Motor neuron (in vitro differentiated cells): ENCODE measurements around the gene NIPSNAP3A. TPM values are rescaled to one million over a fixed set of nuclear protein-coding genes. Genes with fewer than 3 reads are reported as not detected.
"Not testable (repeated sequence)": the region's sequence is repeated elsewhere in the genome, so short reads cannot be mapped to it uniquely, and the experiment has no call there.

ENCODE experiments used
- ATAC-seq, 8 experiments: fragments of 200-7000 bp; cut with Tn5 transposase; replicated peaks in 6 of 8; 2 replicates each; pipeline ENCODE4 v1.8.0; 2021; ENCODE audit warnings: mild to moderate bottlenecking in 8 of 8, moderate library complexity in 8 of 8
- H3K27ac ChIP-seq, 2 donors: fragments of 250-450 bp; sonication (Bioruptor Pico); 2 replicates each; pipeline ENCODE4 v1.9.0; 2021; ENCODE audit warnings: antibody characterized with exemption in 2 of 2, mild to moderate bottlenecking in 2 of 2, moderate library complexity in 1 of 2
- H3K4me1 ChIP-seq, 2 donors: fragments of 250-450 bp; sonication (Bioruptor Pico); replicated peaks in 1 of 2; 2 replicates each; pipeline ENCODE4 v1.6.1; 2021; ENCODE audit warnings: antibody characterized with exemption in 2 of 2, mild to moderate bottlenecking in 2 of 2, moderate library complexity in 1 of 2
- H3K4me3 ChIP-seq, 5 donors: fragments of 250-450 bp; sonication (Bioruptor Pico); 2 replicates each; pipeline ENCODE4 v1.9.0; 2021; ENCODE audit warnings: antibody characterized with exemption in 5 of 5, mild to moderate bottlenecking in 5 of 5, moderate library complexity in 4 of 5
- WGBS, 10 experiments: fragments of 450-650 bp; shearing (Covaris generic); methylation state at CpG; one replicate each; pipeline ENCODE4 v1.0.0; 2022; 5-methylcytosine and 5-hydroxymethylcytosine counted together
- in situ Hi-C, 9 experiments: fragments of 400-800 bp; cut with MboI; loops; one replicate each; pipeline ENCODE4 v1.15.0; 2021; ENCODE audit warnings: low sequenced_read_pairs in 9 of 9, low pct_unique_long_range_greater_than_20kb in 2 of 9; ENCODE audit not compliant: unreplicated experiment in 9 of 9
- total RNA-seq, 8 experiments: library from RNA; unstranded; fragments of 300-600 nt; gene quantifications; 2 replicates each; pipeline versions ENCODE4 v1.2.3 to v1.2.4, GENCODE V29; 2022

Gene NIPSNAP3A
- total RNA-seq, 8 experiments from 2014 or later, result 15.6 to 44.8 (median 23.1) TPM

DNA sequence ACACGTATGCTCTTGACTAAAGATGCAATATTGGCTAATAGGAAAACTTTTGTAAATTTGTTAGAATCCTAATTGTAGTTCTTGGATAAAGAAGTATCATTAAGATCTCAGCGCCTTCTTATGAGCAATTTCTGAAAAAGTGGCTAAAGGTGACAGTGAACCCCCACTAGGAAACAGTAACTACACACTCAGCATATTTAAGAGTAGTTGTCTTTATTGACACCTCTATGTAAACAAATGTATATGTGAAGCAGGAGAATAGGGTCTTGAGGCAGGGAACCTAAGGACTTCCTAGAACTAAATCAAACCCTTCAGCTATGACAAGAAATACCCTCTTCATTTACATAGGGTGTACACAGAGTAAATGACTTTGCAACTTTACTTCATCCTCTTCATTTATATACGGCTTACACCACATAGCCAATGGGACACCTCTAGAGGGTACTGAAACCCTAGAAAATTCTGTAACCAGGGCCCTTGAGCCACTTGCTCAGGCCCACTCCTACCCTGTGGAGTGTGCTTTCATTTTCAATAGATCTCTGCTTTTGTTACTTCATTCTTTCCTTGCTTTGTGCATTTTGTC lies 2.8 kb downstream of the NIPSNAP3A start:
- in situ Hi-C loops, result no loop called here
- H3K4me1 ChIP-seq, result peaks cover 5 to 13% of the 10 kb centered on the region in 2 donors

DNA sequence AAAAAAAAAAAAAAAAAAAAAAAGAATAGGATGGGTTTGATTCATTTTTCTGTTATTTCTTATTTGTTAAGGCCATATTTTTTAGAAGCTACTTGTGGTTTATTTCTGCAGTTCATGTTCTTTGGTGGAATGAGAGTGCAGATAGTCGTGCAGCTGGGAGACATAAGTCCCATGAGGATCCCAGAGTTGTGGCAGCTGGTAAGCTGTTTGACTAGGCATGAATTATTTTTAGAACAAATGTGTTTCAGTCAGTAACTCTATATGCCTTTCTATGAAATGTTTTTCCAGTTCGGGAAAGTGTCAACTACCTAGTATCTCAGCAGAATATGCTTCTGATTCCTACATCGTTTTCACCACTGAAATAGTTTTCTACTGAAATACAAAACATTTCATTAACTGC lies 11.5 kb downstream of the NIPSNAP3A start:
- no peak for ATAC-seq
- WGBS, 10 experiments, result 0 to 100% (median 75%) methylated on average over 1 to 3 of the region's 3 CpGs; no CpG with 5 or more reads in 2 of the 10 experiments
- H3K4me3 ChIP-seq, result no peak overlapping the region
- in situ Hi-C loops, result no loop called here
- no peaks in the 10 kb centered on the region for H3K4me1 ChIP-seq
- no peak overlapping the region for H3K27ac ChIP-seq

More for the DNA sequence above, 2.8 kb downstream of the NIPSNAP3A start:
- WGBS, 10 experiments, result 60 to 100% (median 93%) methylated on average over 2 to 3 of the region's 3 CpGs; no CpG with 5 or more reads in 2 of the 10 experiments
- no peak for ATAC-seq
- Histone ChIP-seq H3K4me3 (no peak overlapping the region), H3K27ac (no peak overlapping the region)

DNA sequence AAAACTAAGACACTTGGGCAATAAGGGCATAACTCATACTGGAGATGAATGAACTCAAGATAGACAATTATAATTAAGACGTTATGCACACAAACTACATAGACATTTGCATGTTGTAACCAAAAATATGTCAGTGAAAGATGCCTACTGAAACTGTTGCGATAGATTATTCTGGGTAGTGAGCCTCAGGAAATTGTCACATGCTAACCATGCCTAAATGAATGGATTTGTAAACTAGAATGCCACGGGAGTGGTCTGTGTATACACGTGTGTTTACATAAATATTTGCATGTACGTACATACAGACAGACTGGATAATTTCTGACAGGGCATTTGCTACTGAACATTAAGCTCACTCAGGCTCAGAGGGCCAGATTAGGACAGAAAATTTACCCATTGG lies 17.7 kb downstream of the NIPSNAP3A start:
- Histone ChIP-seq H3K27ac (no peak overlapping the region), H3K4me1 (no peaks in the 10 kb centered on the region), H3K4me3 (no peak overlapping the region)
- 0 to 100% (median 75%) methylated on average over 2 to 5 of the region's 5 CpGs; no CpG with 5 or more reads in 1 of the 10 experiments for WGBS, 10 experiments
- in situ Hi-C loops, result no loop called here
- ATAC-seq, result peak in 3 of 8 experiments; percentile 69 to 89 (median 75)

DNA sequence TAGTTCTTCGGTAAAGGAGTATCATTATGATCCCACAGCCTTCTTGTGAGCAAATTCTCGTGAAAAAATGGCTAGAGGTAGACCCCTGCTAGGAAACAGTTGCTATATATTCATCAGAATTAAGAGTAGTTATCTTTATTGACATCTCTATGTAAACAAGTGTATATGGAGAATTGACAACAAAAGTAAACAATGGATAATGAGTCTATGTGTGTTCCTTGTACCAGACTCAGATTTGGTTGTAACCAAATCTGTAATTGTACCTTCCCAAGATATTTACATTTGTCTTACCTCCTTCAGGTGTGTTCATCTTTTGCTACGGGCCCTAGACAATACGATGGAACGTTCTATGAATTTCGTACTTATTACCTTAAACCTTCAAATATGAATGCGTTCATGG lies 18.5 kb downstream of the NIPSNAP3A start:
- ATAC-seq, result no peak
- Histone ChIP-seq H3K4me1 (no peaks in the 10 kb centered on the region), H3K4me3 (no peak overlapping the region), H3K27ac (no peak overlapping the region)
- in situ Hi-C loops, result no loop called here
- WGBS, 10 experiments, result 82 to 100% (median 92%) methylated on average over 2 to 7 of the region's 7 CpGs

DNA sequence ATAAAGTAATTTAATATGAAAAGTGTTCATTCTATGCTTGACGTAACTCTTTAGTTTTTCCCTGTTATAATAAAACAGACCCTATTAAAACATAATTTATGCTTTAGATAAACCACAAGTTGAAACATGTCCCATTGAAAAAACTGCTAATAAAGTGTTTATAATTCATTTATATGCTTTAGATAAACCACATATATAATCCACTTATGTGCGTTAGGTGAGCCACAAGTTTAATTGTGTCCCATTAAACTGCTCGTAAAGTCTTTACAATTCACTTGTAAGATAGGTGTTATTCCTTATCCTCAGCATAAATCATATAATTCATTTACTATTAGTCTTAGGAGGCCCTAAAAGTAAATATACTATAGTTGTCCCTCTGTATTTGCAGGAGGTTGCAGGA lies 20.0 kb downstream of the NIPSNAP3A start:
- in situ Hi-C loops, result no loop called here
- WGBS, 10 experiments, result 88 to 100% (median 97%) methylated on average over 1 to 3 of the region's 3 CpGs
- Histone ChIP-seq H3K4me1 (no peaks in the 10 kb centered on the region), H3K4me3 (no peak overlapping the region), H3K27ac (no peak overlapping the region)
- ATAC-seq, result no peak

DNA sequence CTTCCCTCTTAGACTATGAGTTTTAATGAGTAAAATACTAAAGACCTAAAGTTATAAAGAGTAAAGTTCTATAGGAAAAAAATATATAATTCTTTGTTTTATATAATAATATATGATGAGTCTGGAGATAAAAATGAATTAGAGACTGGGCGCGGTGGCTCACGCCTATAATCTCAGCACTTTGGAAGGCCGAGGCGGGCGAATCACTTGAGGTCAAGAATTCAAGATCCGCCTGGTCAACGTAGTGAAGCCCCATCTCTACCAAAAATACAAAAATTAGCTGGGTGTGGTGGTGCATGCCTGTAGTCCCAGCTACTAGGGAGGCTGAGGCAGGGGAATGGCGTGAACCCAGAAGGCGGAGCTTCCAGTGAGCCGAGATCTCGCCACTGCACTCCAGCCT lies 21.5 kb downstream of the NIPSNAP3A start:
- H3K4me3 ChIP-seq, H3K27ac ChIP-seq, in situ Hi-C loops, ATAC-seq, H3K4me1 ChIP-seq: not testable (repeated sequence)
- WGBS, 10 experiments, result 80 to 97% (median 96%) methylated on average over 1 to 12 of the region's 12 CpGs; no CpG with 5 or more reads in 2 of the 10 experiments

DNA sequence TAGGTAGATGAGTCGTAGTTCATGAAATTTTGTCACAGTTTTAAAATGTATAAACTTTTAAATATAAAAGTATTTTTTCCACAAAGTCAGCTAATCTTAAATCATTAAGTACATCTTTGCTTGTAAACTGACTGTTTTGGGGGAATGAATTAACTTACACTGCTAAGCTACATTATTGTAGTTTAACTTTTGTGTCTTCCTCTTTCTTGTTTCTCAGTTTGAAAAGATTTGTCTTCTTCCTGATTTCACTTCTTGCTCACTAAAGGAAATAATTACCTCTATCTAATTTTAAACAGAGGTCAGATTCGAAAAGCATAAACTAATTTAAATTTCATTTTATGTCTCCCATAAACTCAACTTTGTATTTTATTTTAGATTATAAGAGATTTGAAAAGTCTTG lies 22.2 kb downstream of the NIPSNAP3A start:
- H3K27ac ChIP-seq, result no peak overlapping the region
- in situ Hi-C loops, result no loop called here
- ATAC-seq, result no peak

DNA sequence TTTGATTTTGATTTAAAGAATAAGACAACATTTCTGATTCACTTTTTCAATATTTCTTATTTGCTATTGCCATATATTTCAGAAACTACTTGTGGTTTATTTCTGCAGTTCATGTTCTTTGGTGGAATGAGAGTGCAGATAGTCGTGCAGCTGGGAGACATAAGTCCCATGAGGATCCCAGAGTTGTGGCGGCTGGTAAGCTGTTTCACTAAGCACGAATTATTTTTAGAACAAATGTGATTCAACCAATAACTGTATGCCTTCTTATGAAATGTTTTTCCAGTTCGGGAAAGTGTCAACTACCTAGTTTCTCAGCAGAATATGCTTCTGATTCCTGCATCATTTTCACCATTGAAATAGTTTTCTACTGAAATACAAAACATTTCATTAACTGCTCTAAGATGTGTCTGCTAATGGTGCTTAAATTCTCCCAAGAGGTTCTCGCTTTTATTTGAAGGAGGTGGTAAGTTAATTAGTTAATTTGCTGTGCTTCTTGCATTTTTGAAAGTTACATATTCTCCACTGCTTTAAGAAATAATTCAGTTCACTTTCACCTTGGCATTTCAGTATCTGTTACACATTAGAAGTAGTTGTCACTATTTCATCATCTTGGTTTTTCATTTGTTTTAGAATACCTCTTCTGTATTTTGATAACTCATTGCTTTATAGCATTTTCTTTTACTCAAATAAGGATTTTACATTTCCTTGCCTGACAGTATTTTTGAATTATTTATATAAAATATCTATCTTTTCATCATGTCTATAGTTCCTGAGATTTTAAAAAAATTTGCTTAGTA lies 25.4 kb downstream of the NIPSNAP3A start:
- Histone ChIP-seq H3K4me1 (no peaks in the 10 kb centered on the region), H3K27ac (no peak overlapping the region), H3K4me3 (no peak overlapping the region)
- in situ Hi-C loops, result no loop called here
- no peak for ATAC-seq
- 0 to 93% (median 74%) methylated on average over 2 to 5 of the region's 5 CpGs for WGBS, 10 experiments

More for the DNA sequence above, 22.2 kb downstream of the NIPSNAP3A start:
- Histone ChIP-seq H3K4me1 (no peaks in the 10 kb centered on the region), H3K4me3 (no peak overlapping the region)
- 57 to 100% (median 86%) methylated on average over 1 to 2 of the region's 2 CpGs for WGBS, 10 experiments

DNA sequence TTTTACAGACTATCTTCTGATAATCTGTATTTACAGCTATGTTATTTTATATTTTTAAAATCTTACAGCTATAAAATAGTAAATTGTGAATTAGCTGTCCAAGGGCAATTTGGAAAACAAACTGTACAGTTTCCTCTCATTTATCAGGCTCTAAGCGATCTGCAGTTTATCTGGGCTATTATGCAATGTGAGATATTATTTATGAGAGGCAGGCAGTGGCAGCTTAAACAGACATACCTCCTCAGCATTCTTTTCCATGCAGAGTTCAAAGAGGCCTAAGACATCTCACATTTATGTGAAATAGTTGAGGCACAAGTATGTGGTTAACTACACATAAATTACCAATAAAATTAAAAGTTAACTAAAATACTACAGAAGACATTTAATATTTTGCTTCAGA lies 26.6 kb downstream of the NIPSNAP3A start:
- no peak overlapping the region for H3K27ac ChIP-seq
- H3K4me1 ChIP-seq, result no peaks in the 10 kb centered on the region
- ATAC-seq, result no peak
- WGBS, 10 experiments, result 0 to 100% (median 86%) methylated on average over 1 of the region's 1 CpG; no CpG with 5 or more reads in 1 of the 10 experiments
- in situ Hi-C loops, result no loop called here
- no peak overlapping the region for H3K4me3 ChIP-seq

DNA sequence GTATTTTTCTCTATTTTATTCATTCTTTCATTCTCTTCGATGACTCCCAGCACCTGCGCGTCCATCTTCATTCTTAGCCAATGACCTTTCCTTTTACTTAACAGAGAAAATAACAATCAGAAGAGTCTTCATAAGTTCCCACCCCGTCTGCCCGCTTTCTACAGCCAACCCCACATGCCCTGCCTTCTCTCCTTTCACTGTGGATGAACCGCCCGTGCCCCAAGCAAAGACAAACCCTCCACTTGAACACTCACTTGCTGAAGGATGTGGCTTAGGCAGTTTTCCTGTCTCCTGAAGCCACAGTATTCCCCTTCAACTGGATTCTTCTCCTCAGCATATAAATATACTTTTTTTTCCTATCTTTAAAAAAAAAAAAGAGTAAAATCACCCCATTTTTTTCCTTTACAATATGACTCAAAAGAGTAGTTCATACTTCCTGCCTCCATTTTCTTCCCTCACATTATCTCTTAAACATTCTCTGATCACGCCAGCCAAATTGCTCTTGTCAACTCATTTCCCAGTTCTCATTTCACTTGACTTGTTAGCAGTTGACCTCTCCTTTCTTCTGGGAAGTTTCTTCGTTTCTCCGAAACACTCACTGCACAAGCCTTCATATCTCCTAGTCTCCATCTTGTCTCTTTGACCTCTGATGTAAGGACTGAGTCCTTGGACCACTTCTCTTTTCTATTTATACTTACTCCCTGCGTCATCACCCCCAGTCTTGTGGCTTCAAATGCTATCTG lies 27.5 kb downstream of the NIPSNAP3A start:
- Histone ChIP-seq H3K4me1 (no peaks in the 10 kb centered on the region), H3K4me3 (no peak overlapping the region), H3K27ac (no peak overlapping the region)
- 85 to 98% (median 95%) methylated on average over 4 to 11 of the region's 11 CpGs; no CpG with 5 or more reads in 1 of the 10 experiments for WGBS, 10 experiments
- no peak for ATAC-seq
- in situ Hi-C loops, result loop anchor here in 2 of 9 experiments (25.0 kb wide), 2 partner anchors 387 to 637 kb away; no protein-coding TSS in a partner anchor

DNA sequence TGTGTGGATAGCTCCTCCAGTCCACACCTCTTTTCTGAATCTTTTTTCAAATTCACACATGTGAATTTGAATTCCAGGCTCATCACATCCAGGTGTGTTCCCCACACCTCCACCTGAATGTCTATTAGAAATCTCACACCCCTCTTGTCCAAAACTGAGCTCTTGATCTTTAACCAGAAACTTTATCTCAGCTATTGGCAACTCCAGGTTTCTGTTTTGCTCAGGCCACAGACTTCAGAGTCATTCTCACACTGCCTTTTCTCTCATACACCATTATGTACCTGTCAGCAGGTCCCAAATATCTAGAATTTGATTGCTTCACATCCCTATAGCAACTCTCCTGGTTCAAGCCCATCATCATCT lies 28.1 kb downstream of the NIPSNAP3A start:
- Histone ChIP-seq H3K4me1 (no peaks in the 10 kb centered on the region), H3K27ac (no peak overlapping the region), H3K4me3 (no peak overlapping the region)
- in situ Hi-C loops, result loop anchor here in 2 of 9 experiments (25.0 kb wide), 2 partner anchors 387 to 637 kb away; no protein-coding TSS in a partner anchor
- ATAC-seq, result no peak

DNA sequence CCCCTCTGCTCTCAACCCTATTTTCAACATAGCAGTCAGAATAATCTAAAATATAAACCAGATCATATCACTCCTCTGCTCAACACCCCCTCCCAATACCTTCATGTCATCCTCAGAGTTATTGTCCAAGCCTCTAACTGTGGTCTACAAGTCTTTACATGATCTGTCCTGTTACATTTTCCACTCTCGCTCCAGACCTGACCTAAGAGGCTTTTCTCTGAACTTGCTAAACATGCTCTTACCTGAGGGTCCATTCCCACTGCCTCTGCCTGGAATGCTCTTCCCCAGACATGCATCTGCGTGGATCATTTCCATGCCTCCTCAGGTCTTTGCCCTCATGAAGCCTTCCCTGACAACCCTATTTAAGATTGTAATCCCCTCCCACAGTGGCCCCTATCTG lies 28.5 kb downstream of the NIPSNAP3A start:
- no peak overlapping the region for H3K27ac ChIP-seq
- ATAC-seq, result no peak
- in situ Hi-C loops, result loop anchor here in 2 of 9 experiments (25.0 kb wide), 2 partner anchors 386 to 636 kb away; no protein-coding TSS in a partner anchor
- no peak overlapping the region for H3K4me3 ChIP-seq
- H3K4me1 ChIP-seq, result no peaks in the 10 kb centered on the region
- WGBS, 10 experiments, result 90 to 100% (median 92%) methylated on average over 1 to 2 of the region's 2 CpGs; no CpG with 5 or more reads in 4 of the 10 experiments

DNA sequence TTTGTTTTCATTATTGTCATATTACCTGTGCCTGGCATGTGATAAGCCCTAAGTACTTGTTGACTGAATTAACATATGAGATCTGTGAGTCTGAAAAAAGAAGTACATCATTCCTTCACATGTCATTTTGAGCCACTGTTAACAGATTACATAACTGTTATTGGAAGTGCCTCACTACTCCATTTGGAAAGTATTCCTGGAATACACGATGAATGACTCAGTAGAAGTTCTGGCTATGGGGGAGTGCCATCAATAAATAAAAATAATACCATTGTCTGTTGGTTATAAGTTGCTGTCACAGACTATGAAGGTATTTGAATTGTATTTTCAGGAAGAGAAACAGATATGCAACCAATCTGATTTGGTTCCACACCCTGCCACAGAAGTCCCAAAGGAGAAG lies 29.3 kb downstream of the NIPSNAP3A start:
- no peaks in the 10 kb centered on the region for H3K4me1 ChIP-seq

More for the DNA sequence above, 29.3 kb downstream of the NIPSNAP3A start:
- peak in 3 of 8 experiments; percentile 40 to 77 (median 57) for ATAC-seq
- 10 to 100% (median 89%) methylated on average over 1 of the region's 1 CpG; no CpG with 5 or more reads in 4 of the 10 experiments for WGBS, 10 experiments
- H3K27ac ChIP-seq, result no peak overlapping the region
- H3K4me3 ChIP-seq, result no peak overlapping the region
- in situ Hi-C loops, result loop anchor here in 2 of 9 experiments (25.0 kb wide), 2 partner anchors 386 to 636 kb away; no protein-coding TSS in a partner anchor
